GM20000 (cell line): ENCODE data around the gene APH1B.

Experiments used
- DNase-seq: peaks from one replicate; pipeline ENCODE4 v3.0.0; 2012; ENCODE audit warnings: low spot score
- CTCF ChIP-seq: IDR thresholded peaks from 2 replicates; pipeline ENCODE4 v1.5.1; 2012; ENCODE audit warnings: mild to moderate bottlenecking, control low read depth; ENCODE audit errors: extremely low read depth, missing control alignments

Gene APH1B

GRCh38 chr15:63243776-63244175 lies 33.6 kb upstream of the APH1B start:
- no peak for DNase-seq
- TF ChIP-seq CTCF = no peak

- no peak for DNase-seq
- TF ChIP-seq CTCF = no peak
Measured at GRCh38 chr15:63244399-63244798, 33.0 kb upstream of the APH1B start.

GRCh38 chr15:63244976-63245645 lies 32.3 kb upstream of the APH1B start:
- DNase-seq = no peak
- TF ChIP-seq CTCF = no peak

GRCh38 chr15:63246691-63247469 lies 30.5 kb upstream of the APH1B start:
- DNase-seq = no peak
- no peak for TF ChIP-seq CTCF

- no peak for TF ChIP-seq CTCF
- no peak for DNase-seq
Measured at GRCh38 chr15:63250312-63250965, 27.0 kb upstream of the APH1B start.

GRCh38 chr15:63251701-63252100 lies 25.7 kb upstream of the APH1B start:
- no peak for DNase-seq
- no peak for TF ChIP-seq CTCF

GRCh38 chr15:63252292-63252691 lies 25.1 kb upstream of the APH1B start:
- no peak for DNase-seq
- TF ChIP-seq CTCF = no peak
